UCSD-AML1 (cell line): ENCODE measurements around the gene C12orf54.
A peak's percentile ranks its signal among the peaks of the same experiment; 100 is the strongest.
"Not testable (repeated sequence)": the region's sequence is repeated elsewhere in the genome, so short reads cannot be mapped to it uniquely, and the experiment has no call there.

ENCODE experiments used
- DNase-seq: peaks from one replicate; lab custom pipeline; 2025; ENCODE audit not compliant: unreplicated experiment; lab: John Stamatoyannopoulos, UW

The C12orf54 gene

DNA sequence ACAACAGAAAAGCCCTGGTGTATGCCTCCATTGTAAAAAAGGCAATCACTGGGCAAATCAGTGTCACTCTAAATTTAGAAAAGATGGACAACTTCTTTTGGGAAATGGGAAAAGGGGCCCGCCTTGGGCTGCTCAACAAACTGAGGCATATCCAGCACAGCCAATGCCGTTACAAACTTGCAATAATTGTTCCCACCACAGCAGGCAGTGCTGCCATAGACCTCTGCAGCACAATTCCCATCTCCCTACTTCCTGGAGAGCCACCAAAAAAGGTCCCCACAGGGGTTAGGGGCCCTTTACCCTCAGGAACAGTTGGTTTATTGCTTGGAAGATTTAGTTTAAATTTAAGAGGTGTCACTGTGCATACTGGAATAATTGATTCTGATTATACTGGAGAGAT lies 26.7 kb downstream of the C12orf54 start:
- DNase-seq: no peak

DNA sequence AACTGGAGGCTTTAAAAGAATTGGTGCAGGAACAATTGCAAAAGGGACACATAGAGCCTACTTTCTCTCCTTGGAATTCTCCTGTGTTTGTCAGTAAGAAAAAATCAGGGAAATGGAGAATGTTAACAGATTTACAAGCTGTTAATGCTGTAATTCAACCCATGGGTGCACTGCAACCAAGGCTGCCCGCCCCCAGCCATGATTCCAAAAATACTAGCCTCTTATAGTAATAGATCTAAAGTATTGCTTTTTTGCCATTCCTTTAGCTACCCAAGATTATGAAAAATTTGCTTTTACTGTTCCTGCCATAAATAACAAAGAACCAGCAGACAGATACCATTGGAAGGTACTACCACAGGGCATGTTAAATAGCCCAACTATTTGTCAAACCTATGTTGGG lies 27.8 kb downstream of the C12orf54 start:
- no peak for DNase-seq

DNA sequence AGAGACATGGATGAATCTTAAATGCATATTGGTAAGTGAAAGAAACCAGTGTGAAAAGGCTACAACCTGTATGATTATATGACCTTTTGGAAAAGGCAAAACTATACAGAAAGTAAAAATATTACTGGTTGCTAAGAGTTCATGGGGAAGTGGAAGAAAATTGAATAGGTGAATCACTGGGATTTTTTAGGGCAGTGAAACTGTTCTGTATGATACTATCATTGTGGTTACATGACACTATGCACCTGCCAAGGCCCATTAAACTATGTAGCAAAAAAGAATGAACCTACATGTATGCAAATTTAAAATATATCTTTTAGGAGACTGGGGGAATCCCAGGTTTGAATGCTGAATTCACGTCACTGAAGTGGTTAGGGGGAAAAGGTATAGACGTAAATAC lies 30.6 kb downstream of the C12orf54 start:
- no peak for DNase-seq

- DNase-seq: no peak
Measured at GRCh38 chr12:48514728-48515127, 32.4 kb downstream of the C12orf54 start.

- not testable (repeated sequence) for DNase-seq
Measured at GRCh38 chr12:48520381-48520780, 38.1 kb downstream of the C12orf54 start.

GRCh38 chr12:48525332-48525731 lies 43.0 kb downstream of the C12orf54 start, which contains the start of gene OR8S1:
Gene OR8S1 (plus strand): TSS chr12:48525632. CDS start chr12:48525632, 0 bp downstream.
- DNase-seq: no peak

- DNase-seq: no peak
Measured at GRCh38 chr12:48527891-48528670, 45.8 kb downstream of the C12orf54 start.

DNA sequence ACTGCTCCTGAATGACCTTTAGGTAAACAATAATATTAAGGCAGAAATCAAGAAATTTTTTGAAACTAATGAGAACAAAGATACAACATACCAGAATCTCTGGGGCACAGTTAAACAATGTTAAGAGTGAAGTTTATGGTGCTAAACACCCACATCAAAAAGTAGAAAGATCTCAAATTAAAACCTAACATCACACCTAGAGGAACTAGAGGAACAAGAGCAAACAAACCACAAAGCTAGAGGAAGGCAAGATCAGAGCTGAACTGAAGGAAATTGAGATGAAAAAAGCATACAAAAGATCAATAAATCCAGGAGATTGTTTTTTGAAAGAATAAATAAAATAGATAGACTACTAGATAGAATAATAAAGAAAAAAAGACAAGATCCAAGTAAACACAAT lies 50.3 kb downstream of the C12orf54 start:
- no peak for DNase-seq

GRCh38 chr12:48536602-48537001 lies 54.3 kb downstream of the C12orf54 start:
- DNase-seq: no peak

- peak; percentile 50 for DNase-seq
Measured at GRCh38 chr12:48542300-48542928, 60.1 kb downstream of the C12orf54 start.

- no peak for DNase-seq
Measured at GRCh38 chr12:48545833-48546469, 63.7 kb downstream of the C12orf54 start.
